Stimulated activated CD4-positive, alpha-beta T cell treated with anti-CD3 and anti-CD28 coated beads, Interleukin-12 subunit alpha, Interleukin-12 subunit beta, amount 100 ng/mL, for 48 hours (primary cell): Measurements from ENCODE around the gene IGSF6.

ENCODE experiments used
- DNase-seq, 3 donors: peaks; one replicate each; pipeline ENCODE4 v3.0.0-alpha.2; 2020; ENCODE audit warnings: low read depth in 2 of 3, low spot score in 1 of 3

IGSF6 gene

DNA sequence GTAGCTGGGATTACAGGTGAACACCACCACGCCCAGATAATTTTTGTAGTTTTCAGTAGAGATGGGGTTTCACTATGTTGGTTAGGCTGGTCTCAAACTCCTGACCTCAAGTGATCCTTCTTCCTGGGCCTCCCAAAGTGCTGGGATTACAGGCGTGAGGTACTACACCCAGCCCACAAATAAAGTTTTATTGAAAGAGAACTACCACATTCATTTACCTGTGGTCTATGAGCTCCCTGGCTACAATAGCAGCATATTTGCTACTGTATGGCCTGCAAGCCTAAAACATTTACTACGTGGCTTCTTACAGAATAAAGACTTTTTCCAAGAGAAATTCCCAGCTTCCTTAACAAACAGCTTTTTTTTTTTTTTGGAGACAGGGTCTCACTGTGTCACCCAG lies 49.6 kb downstream of the IGSF6 start:
- no peak for DNase-seq

DNA sequence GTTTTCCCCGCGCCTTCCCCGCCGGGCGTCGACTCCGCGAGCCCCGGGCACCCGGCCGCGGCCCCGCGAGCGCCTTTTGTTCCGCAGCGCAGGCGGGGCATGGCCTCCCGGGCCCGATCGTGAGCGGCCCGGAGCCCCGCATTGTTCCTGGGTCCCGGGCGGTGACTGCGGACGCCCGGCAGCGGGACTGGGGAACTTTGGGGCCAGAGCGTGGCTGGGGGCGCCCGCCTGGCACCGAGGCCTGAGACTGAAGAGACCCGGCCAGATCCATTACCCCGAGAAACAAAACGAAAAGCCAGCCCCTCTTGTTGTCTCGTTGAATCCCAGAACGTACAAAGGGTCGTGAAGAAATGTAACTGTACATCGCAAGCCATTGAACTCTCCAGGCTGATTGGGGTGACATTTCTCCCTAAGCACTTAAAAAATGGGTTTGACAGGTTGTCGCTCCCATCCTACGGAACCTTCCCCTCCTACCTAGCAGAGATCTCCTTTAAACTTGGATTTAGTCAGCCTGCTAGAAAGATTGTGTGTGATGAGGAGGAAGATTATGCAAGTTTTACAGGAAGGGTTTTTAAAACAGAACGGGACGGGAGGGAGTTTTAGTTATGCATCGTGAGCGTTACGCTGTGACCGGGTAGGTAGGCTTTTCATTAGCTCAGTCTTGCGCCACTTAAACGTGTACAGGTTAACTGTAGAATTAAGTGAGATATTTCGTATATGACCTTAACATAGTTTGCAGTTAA lies 52.2 kb downstream of the IGSF6 start:
- no peak for DNase-seq

DNA sequence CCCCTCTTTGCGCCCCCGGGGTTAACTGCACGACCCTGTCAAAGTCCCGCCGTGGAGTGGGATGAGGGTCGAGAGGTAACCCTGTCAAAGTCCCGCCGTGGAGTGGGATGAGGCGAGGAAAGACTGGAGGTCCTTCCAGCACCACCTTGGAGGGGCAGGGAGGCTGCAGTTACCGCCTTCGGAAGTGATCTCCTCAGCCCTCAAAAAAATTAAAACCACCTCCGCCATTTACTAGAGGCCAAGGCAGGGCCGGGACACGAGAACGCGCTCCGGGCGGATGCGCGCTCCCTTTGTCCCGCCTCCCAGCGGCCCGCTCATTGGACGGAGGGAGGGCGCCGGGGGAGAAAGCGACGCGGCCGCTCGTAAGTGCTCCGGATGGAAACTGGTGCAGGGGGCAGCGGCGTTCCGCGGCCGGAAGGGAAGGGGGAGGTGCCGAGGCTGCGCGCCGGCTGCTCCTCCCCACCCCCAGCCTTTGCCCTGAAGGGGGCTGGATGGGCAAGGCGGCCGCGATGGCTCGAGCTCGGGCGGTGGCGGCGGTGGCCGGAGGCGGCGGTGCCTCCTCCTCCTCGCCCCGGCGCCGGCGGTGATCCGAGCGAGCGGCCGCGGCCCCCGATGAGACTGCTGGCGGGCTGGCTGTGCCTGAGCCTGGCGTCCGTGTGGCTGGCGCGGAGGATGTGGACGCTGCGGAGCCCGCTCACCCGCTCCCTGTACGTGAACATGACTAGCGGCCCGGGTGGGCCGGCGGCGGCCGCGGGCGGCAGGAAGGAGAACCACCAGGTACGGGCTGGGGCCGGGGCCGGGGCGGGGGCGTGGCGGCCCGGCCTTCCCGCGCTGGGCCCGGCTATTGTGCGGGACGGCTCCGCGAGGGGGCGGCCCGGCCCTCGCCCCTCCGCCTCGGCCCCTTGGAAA lies 53.0 kb downstream of the IGSF6 start, which contains the start of gene METTL9:
Gene METTL9, plus strand, starts transcription at position 456 of the 909 bp plus-strand sequence. Its CDS starts 157 bp downstream, at position 613.
- DNase-seq, result peak; percentile 90 to 93 (median 92)

DNA sequence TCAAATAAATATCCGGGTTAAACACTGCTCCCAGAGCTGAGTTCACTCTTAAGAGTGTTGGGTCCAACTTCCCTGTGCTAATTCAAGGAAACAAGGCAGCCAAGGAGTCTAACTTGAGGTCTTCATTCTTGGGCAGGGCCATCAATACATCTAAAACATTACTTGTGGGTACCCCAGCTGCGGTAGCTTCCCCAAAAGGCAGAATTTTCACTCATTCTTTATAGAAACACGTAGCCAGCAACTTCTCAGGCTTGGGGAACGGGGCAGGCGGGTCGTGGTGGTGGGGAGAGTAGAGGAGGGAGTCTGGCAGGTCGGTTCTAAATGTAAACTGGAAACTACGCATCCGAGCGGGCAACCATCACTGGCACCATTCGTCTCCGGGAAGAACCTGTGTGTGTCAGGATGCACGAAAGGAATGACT lies 53.7 kb downstream of the IGSF6 start:
- DNase-seq, result peak in 1 of 3 donors; percentile 15

DNA sequence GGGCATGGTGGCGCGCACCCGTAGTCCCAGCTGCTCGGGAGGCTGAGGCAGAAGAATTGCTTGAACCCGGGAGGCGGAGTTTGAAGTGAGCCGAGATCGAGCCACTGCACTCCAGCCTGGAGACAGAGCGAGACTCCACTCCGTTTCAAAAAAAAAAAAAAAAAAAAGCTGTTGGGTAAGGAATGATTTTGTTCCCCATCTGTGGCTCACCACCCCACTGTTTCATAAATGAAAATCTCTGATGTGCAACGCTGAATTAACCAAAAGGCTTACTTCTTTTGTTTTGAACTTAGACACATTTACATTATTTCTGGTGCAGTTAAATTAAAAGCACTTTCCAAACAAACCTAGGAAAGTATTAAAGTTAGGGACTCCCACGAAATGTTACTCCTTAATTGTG lies 54.2 kb downstream of the IGSF6 start:
- DNase-seq, result no peak

DNA sequence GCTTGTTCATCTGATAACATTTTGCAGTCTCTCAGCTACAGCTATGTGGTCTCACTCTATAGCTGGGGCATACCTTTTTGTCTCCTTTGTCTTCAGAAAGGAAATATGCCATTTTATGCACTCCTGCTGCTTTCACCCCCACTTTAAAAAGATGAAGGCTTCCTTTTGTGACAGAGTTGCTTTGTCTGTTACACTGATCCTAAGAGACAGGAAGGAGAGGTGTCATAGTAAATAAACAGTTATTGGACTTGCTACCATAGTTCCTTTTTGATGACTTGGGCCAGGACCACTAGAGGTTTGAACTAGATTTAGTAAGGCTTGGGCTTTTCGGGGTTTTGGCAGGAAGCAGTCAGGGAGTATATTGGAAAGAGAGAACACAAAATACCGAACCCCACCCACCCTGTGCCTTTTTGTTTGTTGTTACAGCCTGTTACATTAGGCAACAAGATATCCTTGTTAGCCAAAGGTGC lies 54.8 kb downstream of the IGSF6 start:
- DNase-seq, result no peak

DNA sequence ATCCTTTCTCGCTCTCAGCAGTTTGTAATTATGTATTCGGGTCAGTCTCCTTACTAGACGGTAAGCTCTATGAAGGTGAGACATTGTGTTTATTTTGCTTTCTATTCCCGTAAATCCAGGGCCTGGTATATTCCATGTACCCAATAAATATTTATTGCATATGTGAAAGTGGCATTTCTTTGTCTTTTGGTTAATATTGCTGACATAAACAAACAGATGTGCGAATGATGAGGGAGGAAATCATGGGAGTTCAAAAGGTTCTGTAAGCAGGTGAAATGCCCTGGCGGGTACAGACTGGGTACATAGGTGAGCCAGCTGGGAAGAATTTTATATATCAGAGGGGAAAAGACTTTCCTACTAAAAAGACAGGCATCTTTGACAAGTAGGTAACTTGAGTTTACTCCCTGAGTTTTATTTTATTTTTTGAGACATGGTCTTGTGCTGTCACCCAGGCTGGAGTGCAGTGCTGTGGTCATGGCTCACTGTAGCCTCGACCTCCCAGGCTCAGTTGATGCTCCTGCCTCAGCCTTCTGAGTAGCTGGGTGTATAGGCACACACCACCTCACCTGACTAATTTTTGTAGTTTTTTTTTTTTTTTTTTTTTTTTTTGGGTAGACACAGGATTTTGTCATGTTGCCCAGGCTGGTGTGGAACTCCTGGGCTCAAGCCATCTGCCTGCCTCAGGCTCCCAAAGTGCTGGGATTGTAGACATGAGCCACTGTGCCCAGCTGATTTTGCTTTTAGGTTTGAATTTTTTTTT lies 58.7 kb downstream of the IGSF6 start:
- no peak for DNase-seq

DNA sequence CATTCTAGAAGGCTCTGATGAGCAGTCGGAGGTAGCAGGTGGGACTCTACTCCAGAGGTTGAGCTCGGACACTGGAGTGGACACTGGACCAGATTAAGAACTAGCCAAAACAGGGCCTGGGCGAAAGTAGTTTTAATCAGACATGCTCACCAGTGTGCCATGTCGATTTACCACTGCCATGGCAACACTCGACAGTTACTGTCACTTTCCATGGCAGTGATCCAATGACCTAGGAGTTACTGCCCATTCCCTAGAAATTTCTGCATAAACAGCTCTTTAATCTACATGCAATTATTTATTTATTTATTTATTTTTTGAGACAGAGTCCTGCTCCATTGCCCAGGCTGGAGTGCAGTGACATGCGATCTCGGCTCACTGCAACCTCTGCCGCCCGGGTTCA lies 60.2 kb downstream of the IGSF6 start:
- no peak for DNase-seq

DNA sequence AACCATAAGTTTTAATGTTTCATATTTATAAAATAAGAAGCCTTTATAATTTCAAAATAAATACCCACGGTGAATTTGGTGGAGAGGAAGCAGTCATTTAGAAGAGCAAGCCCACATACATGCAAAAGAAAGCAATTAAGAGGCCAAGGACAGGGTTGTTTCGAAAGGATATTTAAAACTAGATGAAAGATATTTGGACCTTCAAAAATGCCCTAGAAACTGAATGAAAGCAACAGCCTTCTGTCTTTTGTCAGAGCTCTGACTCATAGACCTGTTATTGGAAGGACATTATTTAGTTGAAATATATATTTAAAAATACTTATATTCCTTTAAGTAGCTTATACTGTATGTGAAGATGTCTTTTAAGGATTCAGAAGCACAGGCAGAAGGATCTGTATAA lies 61.6 kb downstream of the IGSF6 start:
- no peak for DNase-seq

DNA sequence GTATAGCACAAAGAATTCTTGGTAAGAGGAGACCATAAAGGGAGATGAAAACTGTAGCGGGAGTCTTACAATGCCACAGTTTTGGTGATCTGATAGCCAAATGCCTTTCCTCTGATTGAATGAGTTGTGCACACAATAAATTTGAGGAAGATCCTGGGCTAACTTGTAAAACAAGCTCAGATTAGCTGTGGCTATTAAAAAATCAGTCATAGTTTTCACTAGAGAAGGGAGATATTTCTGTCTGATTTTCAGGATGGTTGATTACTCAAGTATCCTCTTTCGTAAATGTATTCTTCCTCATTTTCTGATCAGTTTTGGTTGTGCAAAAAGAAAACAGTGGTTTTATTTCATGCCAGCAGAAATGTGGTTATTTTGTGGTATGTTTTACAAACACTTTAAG lies 62.1 kb downstream of the IGSF6 start:
- DNase-seq, result no peak

DNA sequence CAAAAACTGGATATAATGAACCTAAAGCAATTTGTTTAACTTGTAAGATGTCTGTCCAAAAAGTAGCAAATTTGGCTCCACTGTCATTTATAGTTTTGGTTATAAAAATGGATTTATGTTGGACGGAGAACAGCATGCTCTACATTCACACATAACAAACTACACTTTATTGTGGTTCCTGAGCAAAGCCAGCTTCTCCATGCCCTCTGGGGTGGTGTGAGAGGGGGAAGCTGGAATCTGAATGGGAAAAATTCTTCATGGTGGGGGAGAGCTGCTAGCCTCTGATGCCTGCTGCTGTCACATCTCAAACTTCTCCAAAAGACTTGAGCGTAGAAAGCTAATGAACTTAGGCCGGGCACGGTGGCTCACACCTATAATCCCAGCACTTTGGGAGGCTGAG lies 62.9 kb downstream of the IGSF6 start:
- DNase-seq, result no peak
